ENCODE measurements around the gene CSRP2. TPM values are rescaled to one million over a fixed set of nuclear protein-coding genes. Genes with fewer than 3 reads are reported as not detected.

Gene CSRP2
- total RNA-seq, 4 donors from 2014 or later, result 1.9 to 9.6 (median 8.3) TPM

DNA sequence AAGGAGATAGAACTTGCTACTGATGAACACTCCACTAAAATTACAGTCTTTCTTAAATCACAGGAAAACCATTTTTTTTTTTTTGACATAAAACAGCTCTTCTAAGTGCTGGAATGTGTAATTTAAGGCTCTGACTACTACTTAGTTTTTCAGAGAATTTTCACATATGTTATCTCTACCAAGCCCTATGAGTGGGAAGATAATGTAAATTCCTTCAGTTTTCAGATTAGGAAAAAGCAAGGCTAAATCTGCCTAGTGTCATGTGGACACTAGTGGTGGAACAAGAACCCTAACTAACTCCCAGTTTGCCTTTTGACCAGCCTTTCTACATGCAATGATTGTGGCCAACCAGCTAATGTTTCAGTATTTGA lies 37.3 kb upstream of the CSRP2 start:
- Histone ChIP-seq H3K36me3 (no peaks in the 10 kb centered on the region), H3K27me3 (no peaks in the 10 kb centered on the region), H3K4me3 (no peak overlapping the region), H3K4me1 (no peaks in the 10 kb centered on the region), H3K27ac (no peak overlapping the region), H3K9me3 (no peaks in the 10 kb centered on the region)
- intact Hi-C loops (cut with DNase I; ENCODE audit: low total_unique reads) (no loop called here), in situ Hi-C loops (cut with MboI; ENCODE audit: low pct_ligation_motif_present in 1 of 4, low pct_unique_long_range_greater_than_20kb in 1 of 4, low sequenced_read_pairs in 3 of 4) (loop anchor here in 1 of 4 donors (25.0 kb wide), 2 partner anchors 104 to 304 kb away; no protein-coding TSS in a partner anchor)
- no peak for DNase-seq
- TF ChIP-seq, protein P1, sequence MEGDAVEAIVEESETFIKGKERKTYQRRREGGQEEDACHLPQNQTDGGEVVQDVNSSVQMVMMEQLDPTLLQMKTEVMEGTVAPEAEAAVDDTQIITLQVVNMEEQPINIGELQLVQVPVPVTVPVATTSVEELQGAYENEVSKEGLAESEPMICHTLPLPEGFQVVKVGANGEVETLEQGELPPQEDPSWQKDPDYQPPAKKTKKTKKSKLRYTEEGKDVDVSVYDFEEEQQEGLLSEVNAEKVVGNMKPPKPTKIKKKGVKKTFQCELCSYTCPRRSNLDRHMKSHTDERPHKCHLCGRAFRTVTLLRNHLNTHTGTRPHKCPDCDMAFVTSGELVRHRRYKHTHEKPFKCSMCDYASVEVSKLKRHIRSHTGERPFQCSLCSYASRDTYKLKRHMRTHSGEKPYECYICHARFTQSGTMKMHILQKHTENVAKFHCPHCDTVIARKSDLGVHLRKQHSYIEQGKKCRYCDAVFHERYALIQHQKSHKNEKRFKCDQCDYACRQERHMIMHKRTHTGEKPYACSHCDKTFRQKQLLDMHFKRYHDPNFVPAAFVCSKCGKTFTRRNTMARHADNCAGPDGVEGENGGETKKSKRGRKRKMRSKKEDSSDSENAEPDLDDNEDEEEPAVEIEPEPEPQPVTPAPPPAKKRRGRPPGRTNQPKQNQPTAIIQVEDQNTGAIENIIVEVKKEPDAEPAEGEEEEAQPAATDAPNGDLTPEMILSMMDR (IDR thresholded peaks at IDR 0.05), result no peak
- TF ChIP-seq EP300 (IDR thresholded peaks at IDR 0.05; ENCODE audit: low read depth), result no peak
- no peak for TF ChIP-seq POLR2A (IDR thresholded peaks at IDR 0.05)
- TF ChIP-seq POLR2AphosphoS5 (IDR thresholded peaks at IDR 0.05), result no peak

DNA sequence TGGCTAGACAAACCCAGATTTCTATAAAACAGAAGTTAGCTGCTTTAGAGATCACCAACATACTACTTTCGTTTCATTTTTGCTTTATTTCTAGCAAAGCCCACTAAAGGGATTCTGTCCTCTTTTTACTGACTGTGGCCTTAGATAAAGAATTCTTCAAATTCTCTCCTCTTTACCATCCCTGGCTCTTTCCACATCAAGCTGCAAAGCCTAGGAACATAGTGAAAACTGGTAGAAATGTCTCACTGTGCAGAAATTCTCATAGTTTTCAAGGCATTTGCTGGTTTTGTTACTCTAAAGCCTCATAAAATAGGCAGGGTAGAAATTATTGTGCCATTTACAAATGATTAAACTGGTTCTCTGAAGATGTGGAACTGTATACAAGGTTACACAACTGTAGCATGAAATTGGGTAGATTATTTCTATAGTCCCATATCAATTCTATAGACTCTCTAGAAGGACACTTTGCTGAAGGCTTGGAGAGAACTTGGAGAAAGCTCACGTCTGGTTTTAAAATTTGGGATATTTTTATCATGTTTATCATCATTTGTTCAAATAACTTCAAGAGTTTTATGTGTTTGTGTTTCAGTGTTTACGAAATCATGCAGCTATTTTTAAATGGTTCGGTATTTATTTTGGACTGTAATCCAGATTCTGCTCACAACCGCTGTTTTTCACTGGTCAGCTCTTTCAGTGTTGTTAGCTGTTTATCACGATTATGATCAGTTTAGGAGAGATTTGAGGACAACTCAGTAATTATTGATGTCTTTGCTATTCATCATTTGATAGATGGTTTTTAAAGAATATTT lies 36.7 kb upstream of the CSRP2 start:
- H3K4me3 ChIP-seq, result no peak overlapping the region
- WGBS, 2 donors (ENCODE audit: low coverage in 1 of 2), result 53 to 61% methylated on average over 6 of the region's 6 CpGs
- H3K9me3 ChIP-seq, result no peaks in the 10 kb centered on the region
- DNase-seq, result no peak
- TF ChIP-seq POLR2AphosphoS5 (IDR thresholded peaks at IDR 0.05), result no peak
- no peak for TF ChIP-seq POLR2A (IDR thresholded peaks at IDR 0.05)
- TF ChIP-seq, protein P1 (IDR thresholded peaks at IDR 0.05), result no peak
- TF ChIP-seq EP300 (IDR thresholded peaks at IDR 0.05; ENCODE audit: low read depth), result no peak
- H3K27me3 ChIP-seq, result no peaks in the 10 kb centered on the region
- no peaks in the 10 kb centered on the region for H3K4me1 ChIP-seq
- peak overlapping the region; percentile 6 to 24 (median 8) for H3K27ac ChIP-seq
- intact Hi-C loops (cut with DNase I; ENCODE audit: low total_unique reads), result no loop called here
- H3K36me3 ChIP-seq, result no peaks in the 10 kb centered on the region
- in situ Hi-C loops (cut with MboI; ENCODE audit: low pct_ligation_motif_present in 1 of 4, low pct_unique_long_range_greater_than_20kb in 1 of 4, low sequenced_read_pairs in 3 of 4), result loop anchor here in 1 of 4 donors (25.0 kb wide), 2 partner anchors 103 to 303 kb away; no protein-coding TSS in a partner anchor

DNA sequence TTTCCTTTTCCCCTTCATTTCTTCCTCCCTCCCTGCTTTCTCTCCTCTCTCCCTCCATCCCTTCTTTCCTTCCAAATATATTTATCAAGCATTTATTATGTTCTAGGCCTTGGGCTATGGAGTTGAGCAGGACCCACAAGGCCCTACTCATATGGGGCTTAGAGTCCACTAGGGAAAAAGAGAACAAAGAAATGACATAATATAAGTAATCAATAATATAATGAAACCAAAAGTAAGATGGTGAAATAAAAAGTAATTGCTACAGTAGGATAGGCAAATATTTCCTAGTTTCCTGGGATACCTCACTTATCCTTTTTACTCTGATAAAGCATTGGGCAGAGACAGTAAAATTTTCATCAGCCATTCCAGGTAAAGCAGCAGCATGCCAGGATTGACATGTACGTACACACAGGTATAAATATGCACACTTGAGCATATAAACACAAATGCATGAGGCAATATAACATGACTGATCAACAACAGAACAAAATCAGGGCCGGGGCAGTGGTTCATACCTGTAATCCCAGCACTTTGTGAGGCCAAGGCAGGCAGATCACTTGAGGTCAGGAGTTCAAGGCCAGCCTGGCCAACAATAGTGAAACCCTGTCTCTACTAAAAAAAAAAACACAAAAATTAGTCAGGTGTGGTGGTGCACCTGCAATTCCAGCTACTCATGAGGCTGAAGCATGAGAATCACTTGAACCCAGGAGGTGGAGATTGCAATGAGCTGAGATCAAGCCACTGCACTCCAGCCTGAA lies 35.5 kb upstream of the CSRP2 start:
- intact Hi-C loops (cut with DNase I; ENCODE audit: low total_unique reads), result no loop called here
- 67 to 84% methylated on average over 2 of the region's 2 CpGs for WGBS, 2 donors (ENCODE audit: low coverage in 1 of 2)
- H3K27ac ChIP-seq, result no peak overlapping the region
- no peaks in the 10 kb centered on the region for H3K9me3 ChIP-seq
- H3K4me1 ChIP-seq, result no peaks in the 10 kb centered on the region
- DNase-seq, result no peak
- no peaks in the 10 kb centered on the region for H3K36me3 ChIP-seq
- in situ Hi-C loops (cut with MboI; ENCODE audit: low pct_ligation_motif_present in 1 of 4, low pct_unique_long_range_greater_than_20kb in 1 of 4, low sequenced_read_pairs in 3 of 4), result loop anchor here in 1 of 4 donors (25.0 kb wide), 2 partner anchors 102 to 302 kb away; no protein-coding TSS in a partner anchor
- H3K4me3 ChIP-seq, result no peak overlapping the region
- TF ChIP-seq, protein P1 (IDR thresholded peaks at IDR 0.05), result no peak
- TF ChIP-seq POLR2A (IDR thresholded peaks at IDR 0.05) (no peak), POLR2AphosphoS5 (IDR thresholded peaks at IDR 0.05) (no peak), EP300 (IDR thresholded peaks at IDR 0.05; ENCODE audit: low read depth) (no peak)
- no peaks in the 10 kb centered on the region for H3K27me3 ChIP-seq

DNA sequence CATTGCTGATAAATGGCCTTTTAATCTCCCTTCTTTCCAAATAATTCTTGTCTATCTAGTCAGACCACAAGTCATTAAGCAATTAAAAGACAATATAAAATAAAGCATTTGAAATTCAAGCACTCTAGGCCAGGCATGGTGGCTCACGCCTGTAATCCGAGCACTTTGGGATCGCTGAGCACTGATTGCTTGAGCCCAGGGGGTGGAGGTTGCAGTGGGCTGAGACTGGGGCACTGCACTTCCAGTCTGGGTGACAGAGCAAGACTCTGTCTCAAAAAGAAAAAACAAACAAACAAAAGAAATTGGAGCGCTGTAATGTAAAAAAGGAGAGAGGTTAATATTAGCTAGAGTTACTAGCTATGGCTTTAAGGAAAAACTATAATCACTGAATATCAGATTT lies 30.5 kb upstream of the CSRP2 start:
- no peak for TF ChIP-seq POLR2A (IDR thresholded peaks at IDR 0.05)
- TF ChIP-seq EP300 (IDR thresholded peaks at IDR 0.05; ENCODE audit: low read depth), result no peak
- TF ChIP-seq POLR2AphosphoS5 (IDR thresholded peaks at IDR 0.05), result no peak
- TF ChIP-seq, protein P1 (IDR thresholded peaks at IDR 0.05), result no peak
- H3K27me3 ChIP-seq, result no peaks in the 10 kb centered on the region

More for the DNA sequence above, 30.5 kb upstream of the CSRP2 start:
- intact Hi-C loops (cut with DNase I; ENCODE audit: low total_unique reads) (no loop called here), in situ Hi-C loops (cut with MboI; ENCODE audit: low pct_ligation_motif_present in 1 of 4, low pct_unique_long_range_greater_than_20kb in 1 of 4, low sequenced_read_pairs in 3 of 4) (loop anchor here in 1 of 4 donors (25.0 kb wide), 2 partner anchors 97 to 297 kb away; no protein-coding TSS in a partner anchor)
- DNase-seq, result no peak
- H3K4me1 ChIP-seq, result no peaks in the 10 kb centered on the region
- 83 to 90% methylated on average over 2 to 4 of the region's 4 CpGs for WGBS, 2 donors (ENCODE audit: low coverage in 1 of 2)
- no peaks in the 10 kb centered on the region for H3K9me3 ChIP-seq
- no peak overlapping the region for H3K27ac ChIP-seq
- no peak overlapping the region for H3K4me3 ChIP-seq
- no peaks in the 10 kb centered on the region for H3K36me3 ChIP-seq

Data from transverse colon (tissue), 4 donors.